ENCODE data around the gene STK33.
"Not testable (repeated sequence)": the region's sequence is repeated elsewhere in the genome, so short reads cannot be mapped to it uniquely, and the experiment has no call there.

The STK33 gene

DNA sequence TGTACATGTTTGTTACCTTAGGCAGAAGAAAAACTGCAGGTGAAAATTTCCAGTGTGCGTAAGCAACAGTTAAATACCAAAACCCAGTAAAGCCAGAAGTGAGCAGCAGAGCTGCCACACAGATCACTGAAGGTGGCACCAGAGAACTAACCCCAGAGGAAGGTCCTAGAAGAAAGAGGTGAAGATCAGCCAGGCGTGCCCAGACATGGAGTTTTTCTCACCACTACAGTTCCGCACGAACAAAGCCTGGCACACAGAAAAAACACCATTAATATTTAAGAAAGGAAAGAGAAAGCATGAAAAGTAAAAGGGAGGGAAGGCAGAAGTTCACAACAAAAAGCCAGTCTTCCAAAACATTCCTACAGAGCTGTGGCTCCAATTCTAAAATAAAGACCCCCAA lies 60.7 kb downstream of the STK33 start:
- DNase-seq = peak; percentile 41

DNA sequence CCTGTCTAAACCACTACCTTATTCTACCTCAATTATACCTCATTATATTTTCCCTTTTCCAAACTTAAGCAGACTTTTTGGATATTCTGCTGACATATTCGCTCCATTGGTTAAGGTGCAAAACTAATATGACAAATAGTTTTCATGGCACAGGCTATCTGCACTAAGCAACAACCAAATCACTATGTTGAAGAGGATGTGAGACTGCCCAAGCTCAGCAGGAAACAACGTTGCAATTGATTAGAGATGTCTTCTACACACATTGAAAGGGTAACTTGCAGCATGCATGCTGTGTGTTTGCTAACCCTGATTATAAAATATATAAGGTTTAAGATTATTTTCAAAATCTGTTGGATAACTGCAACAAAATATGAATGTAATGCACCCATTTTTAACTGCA lies 61.6 kb downstream of the STK33 start:
- DNase-seq = no peak

GRCh38 chr11:8531982-8532381 lies 62.0 kb downstream of the STK33 start:
- DNase-seq = no peak

GRCh38 chr11:8531312-8531711 lies 62.7 kb downstream of the STK33 start:
- peak; percentile 61 for DNase-seq

DNA sequence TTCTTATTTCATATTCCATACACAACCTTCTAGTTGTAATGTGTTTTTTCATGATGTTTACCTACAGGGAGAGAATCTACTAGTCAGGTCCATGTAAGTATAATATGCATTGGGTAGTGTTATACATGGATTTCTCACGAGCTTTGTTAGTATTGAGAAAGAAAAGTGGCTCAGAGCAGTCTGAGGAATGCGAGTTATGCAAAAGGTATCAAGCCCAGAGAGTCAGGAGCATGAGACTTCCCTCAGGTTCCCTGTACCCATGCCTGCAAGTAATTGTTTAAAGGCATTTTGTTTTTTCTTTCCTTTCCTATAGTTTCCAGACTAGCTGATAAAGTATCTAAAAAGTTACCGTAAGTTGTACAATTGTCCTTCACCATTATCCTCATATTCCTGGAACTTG lies 66.1 kb downstream of the STK33 start:
- no peak for DNase-seq

DNA sequence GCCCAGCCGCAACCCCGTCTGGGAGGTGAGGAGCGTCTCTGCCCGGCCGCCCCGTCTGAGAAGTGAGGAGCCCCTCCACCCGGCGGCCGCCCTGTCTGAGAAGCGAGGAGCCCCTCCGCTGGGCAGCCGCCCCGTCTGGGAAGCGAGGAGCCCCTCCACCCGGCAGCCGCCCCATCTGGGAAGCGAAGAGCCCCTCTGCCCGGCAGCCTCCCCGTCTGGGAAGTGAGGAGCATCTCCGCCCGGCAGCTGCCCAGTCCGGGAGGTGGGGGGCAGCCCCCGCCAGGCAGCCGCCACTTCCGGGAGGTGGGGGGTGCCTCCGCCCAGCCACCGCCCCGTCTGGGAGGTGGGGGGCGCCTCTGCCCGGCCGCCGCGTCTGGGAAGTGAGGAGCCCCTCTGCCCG lies 70.6 kb downstream of the STK33 start:
- DNase-seq = no peak

GRCh38 chr11:8512547-8512946 lies 81.5 kb downstream of the STK33 start:
- no peak for DNase-seq

DNA sequence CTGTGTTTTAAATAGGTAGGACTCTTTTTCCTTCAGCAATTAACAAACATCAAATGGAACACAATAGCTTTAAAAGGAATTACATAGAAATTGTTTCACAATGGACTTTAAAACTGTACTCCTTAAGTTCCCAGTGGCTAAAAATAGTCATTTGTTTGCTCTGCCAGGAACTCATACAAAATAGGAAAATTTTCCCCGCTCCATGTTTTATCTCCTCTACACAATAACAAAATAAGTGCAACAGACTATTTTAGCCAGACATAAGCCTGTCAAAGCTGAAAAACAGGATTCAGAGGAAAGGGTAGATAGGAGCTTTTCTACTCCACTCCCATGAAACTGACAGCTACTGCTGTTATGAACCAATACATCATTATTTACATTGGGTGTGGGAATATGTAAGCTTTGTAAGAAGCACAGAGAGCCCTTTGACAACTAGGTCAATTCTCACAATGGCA lies 90.1 kb downstream of the STK33 start:
- DNase-seq = no peak

DNA sequence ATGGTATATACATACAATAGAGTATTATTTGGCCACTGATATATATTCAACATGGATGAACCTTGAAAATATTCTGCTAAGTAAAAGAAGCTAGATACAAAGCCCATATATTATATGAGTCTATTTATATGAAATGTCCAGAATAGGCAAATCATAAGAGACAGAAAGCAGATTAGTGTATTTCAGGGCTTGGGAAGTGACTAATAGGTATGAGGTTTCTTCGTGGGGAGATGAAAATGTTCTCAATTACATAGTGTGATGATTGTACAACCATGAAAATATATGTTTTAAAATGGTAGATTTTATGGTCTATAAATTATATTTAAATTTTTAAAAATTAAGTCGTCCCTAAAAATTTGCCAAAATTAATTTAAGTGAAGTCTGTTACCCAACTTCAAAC lies 92.2 kb downstream of the STK33 start:
- no peak for DNase-seq

- DNase-seq = no peak
Observed at GRCh38 chr11:8488395-8488794, 105.6 kb downstream of the STK33 start.

- DNase-seq = no peak
Observed at GRCh38 chr11:8487261-8487660, 106.8 kb downstream of the STK33 start.

- DNase-seq = no peak
Observed at GRCh38 chr11:8484251-8484650, 109.8 kb downstream of the STK33 start.

- DNase-seq = no peak
Observed at GRCh38 chr11:8480858-8481257, 113.2 kb downstream of the STK33 start.

- DNase-seq = no peak
Observed at GRCh38 chr11:8477680-8478079, 116.3 kb downstream of the STK33 start.

GRCh38 chr11:8477151-8477550 lies 116.9 kb downstream of the STK33 start:
- DNase-seq = no peak

- not testable (repeated sequence) for DNase-seq
Observed at GRCh38 chr11:8467806-8468205, 126.2 kb downstream of the STK33 start.

DNA sequence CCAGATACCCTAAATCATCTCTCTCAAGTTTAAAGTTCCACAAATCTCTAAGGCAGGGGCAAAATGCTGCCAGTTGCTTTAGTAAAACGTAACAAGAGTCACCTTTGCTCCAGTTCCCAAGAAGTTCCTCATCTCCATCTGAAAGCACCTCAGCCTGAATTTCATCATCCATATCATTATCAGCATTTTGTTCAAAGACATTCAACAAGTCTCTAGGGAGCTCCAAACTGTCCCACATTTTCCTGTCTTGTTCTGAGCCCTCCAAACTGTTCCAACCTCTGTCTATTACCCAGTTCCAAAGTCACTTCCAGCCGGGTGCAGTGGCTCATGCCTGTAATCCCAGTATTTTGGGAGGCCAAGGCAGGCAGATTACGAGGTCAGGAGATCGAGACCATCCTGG lies 126.7 kb downstream of the STK33 start:
- DNase-seq = not testable (repeated sequence)

GRCh38 chr11:8466884-8467283 lies 127.1 kb downstream of the STK33 start:
- not testable (repeated sequence) for DNase-seq

GRCh38 chr11:8459711-8460399 lies 134.2 kb downstream of the STK33 start:
- DNase-seq = no peak

DNA sequence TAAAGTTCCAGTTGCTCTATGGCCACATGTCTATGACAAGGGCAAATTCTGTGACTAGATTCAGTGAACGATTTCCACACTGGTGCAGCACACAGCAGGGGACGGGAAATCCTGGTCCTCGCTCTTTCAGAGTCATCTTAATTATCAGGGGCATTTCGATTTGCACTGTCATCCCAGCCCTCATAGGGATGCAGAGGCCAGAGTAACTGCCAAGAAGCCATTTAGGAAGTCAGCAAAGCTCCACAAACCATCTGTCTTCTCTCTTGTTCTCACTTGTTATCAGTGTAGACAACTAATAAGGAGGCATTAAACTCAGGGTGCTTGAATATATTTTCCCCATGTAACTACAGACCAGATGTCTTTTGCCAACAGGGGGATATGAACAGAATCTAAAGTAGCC lies 151.7 kb downstream of the STK33 start:
- no peak for DNase-seq

GRCh38 chr11:8440649-8441048 lies 153.4 kb downstream of the STK33 start:
- DNase-seq = no peak

DNA sequence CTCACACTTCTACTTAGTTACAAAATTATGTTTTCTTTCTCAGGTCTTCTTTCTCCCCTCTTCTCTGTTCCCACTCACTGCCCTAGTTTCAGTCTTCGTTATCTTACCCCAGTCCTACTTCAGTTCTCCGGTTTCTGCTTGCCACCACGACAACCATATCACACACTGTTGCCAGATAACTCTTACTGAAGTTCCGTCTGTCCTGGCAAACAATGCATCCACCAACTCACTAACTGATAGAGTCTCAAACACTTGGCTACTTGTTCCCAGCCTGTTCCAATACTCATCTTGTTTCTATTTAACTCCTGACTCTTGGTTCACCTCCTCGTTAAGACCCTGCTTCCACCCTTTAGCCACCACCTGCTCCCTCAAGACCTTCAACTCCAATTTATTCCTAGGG lies 164.5 kb downstream of the STK33 start:
- no peak for DNase-seq

DNA sequence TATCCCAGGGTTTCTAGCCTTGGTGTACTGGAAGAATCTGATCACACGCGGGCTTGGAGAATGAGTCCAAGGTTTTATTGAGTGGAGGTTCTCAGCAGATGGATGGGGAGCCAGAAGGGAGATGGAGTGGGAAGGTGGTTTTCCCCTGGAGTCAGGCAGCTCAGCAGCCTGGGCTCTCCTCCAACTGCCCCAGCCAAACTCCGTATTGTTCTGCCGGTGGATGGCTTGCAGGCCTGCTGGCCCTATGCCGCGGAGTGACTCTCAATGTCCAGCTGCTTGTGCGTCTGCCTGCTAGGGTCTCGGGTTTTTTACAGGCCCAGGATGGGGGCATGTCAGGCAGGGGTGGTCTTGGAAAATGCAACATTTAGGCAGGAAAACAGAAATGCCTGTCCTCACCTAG lies 168.0 kb downstream of the STK33 start:
- no peak for DNase-seq

DNA sequence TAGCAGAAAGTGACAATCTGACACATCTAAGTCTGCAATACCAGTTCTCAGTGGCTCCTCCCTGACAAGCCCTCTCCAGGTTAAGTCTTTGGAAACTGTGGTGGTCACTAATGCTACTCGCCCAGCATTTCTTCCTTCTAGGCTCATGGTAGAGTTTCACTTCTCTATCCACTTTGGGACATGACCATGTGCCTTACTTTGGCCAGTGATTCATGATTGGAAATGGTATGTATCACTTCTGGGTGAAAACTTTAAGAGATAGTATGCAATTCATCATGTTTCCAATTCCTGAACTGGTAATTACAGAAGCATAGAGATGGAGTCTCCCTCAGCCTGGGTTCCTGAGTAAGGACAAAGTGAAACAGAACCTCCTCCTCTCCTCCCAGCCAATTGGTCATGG lies 178.8 kb downstream of the STK33 start:
- no peak for DNase-seq

- DNase-seq = no peak
Observed at GRCh38 chr11:8408151-8408941, 185.7 kb downstream of the STK33 start.

Data from NCI-H526 treated with DMSO at 0.1 percent for 48 hours (cell line).